Measurements from ENCODE around the gene MLLT10.

Gene MLLT10

GRCh38 chr10:21634599-21635365, 100.8 kb downstream of the MLLT10 start:
- DNase-seq (ENCODE audit: low read depth, low spot score): no peak

- DNase-seq (ENCODE audit: low read depth, low spot score): no peak
Observed at GRCh38 chr10:21637795-21638194, 103.8 kb downstream of the MLLT10 start.

- DNase-seq (ENCODE audit: low read depth, low spot score): no peak
Observed at GRCh38 chr10:21638681-21639080, 104.6 kb downstream of the MLLT10 start.

GRCh38 chr10:21648040-21648439, 114.0 kb downstream of the MLLT10 start:
- DNase-seq (ENCODE audit: low read depth, low spot score): no peak

GRCh38 chr10:21649454-21649872, 115.4 kb downstream of the MLLT10 start:
- DNase-seq (ENCODE audit: low read depth, low spot score): no peak

- no peak for DNase-seq (ENCODE audit: low read depth, low spot score)
Observed at GRCh38 chr10:21650353-21650752, 116.3 kb downstream of the MLLT10 start.

- DNase-seq (ENCODE audit: low read depth, low spot score): no peak
Observed at GRCh38 chr10:21655236-21655635, 121.2 kb downstream of the MLLT10 start.

- no peak for DNase-seq (ENCODE audit: low read depth, low spot score)
Observed at GRCh38 chr10:21655687-21656086, 121.7 kb downstream of the MLLT10 start.

GRCh38 chr10:21661087-21661486, 127.1 kb downstream of the MLLT10 start:
- no peak for DNase-seq (ENCODE audit: low read depth, low spot score)

GRCh38 chr10:21661935-21662334, 127.9 kb downstream of the MLLT10 start:
- DNase-seq (ENCODE audit: low read depth, low spot score): no peak

- DNase-seq (ENCODE audit: low read depth, low spot score): no peak
Observed at GRCh38 chr10:21662635-21663034, 128.6 kb downstream of the MLLT10 start.

GRCh38 chr10:21668831-21669230, 134.8 kb downstream of the MLLT10 start:
- no peak for DNase-seq (ENCODE audit: low read depth, low spot score)

GRCh38 chr10:21670391-21670790, 136.4 kb downstream of the MLLT10 start:
- no peak for DNase-seq (ENCODE audit: low read depth, low spot score)

GRCh38 chr10:21673668-21674067, 139.6 kb downstream of the MLLT10 start:
- no peak for DNase-seq (ENCODE audit: low read depth, low spot score)

GRCh38 chr10:21675157-21675796, 141.2 kb downstream of the MLLT10 start:
- no peak for DNase-seq (ENCODE audit: low read depth, low spot score)

GRCh38 chr10:21677551-21677950, 143.5 kb downstream of the MLLT10 start:
- no peak for DNase-seq (ENCODE audit: low read depth, low spot score)

GRCh38 chr10:21681156-21681555, 147.1 kb downstream of the MLLT10 start:
- no peak for DNase-seq (ENCODE audit: low read depth, low spot score)

- no peak for DNase-seq (ENCODE audit: low read depth, low spot score)
Observed at GRCh38 chr10:21687266-21688008, 153.4 kb downstream of the MLLT10 start.

- no peak for DNase-seq (ENCODE audit: low read depth, low spot score)
Observed at GRCh38 chr10:21688009-21688332, 153.9 kb downstream of the MLLT10 start.

GRCh38 chr10:21688870-21689269, 154.8 kb downstream of the MLLT10 start:
- DNase-seq (ENCODE audit: low read depth, low spot score): no peak

GRCh38 chr10:21689881-21690280, 155.8 kb downstream of the MLLT10 start:
- no peak for DNase-seq (ENCODE audit: low read depth, low spot score)

GRCh38 chr10:21692916-21693315, 158.9 kb downstream of the MLLT10 start:
- DNase-seq (ENCODE audit: low read depth, low spot score): no peak

- no peak for DNase-seq (ENCODE audit: low read depth, low spot score)
Observed at GRCh38 chr10:21693418-21693817, 159.4 kb downstream of the MLLT10 start.
